ENCODE measurements around the gene MYO18B. TPM values are rescaled to one million over a fixed set of nuclear protein-coding genes. Genes with fewer than 3 reads are reported as not detected.

MYO18B gene
- total RNA-seq, 2 experiments from 2014 or later, result 0.53 to 0.58 TPM

DNA sequence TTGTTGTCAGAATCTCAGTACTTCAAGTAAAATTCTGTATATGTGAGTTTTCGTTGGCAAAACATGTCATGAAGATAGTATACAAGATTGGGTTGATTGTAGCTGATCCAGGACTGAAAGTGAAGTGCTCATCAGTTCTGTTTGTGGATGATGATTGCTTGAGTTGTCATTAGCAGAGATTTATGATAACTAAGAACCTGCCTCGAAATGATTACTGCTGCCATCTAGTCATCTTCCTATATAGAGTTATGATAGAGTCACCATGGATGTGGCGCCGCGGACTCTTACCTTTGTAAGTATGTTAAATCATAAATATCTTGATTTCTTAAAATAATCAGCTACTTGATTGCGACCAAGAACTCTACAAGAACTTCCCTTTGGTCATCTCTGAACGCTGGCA is 27.9 kb upstream of the MYO18B start:
- H3K36me3 Mint-ChIP-seq (ENCODE audit: low read depth), result peaks cover 2% of the 10 kb centered on the region
- H3K27ac Mint-ChIP-seq, result no peak overlapping the region
- ATAC-seq (no peak), DNase-seq (no peak)
- intact Hi-C loops (cut with DNase I, micrococcal nuclease), result no loop called here
- CTCF ChIA-PET, result interaction anchor here (0.7 kb wide), 1 partner anchor 21 kb away, joined by 3 read pairs; no protein-coding TSS in a partner anchor
- POLR2A ChIA-PET, result no interaction called here
- H3K4me3 Mint-ChIP-seq, result no peak overlapping the region
- H3K27me3 Mint-ChIP-seq, result no peaks in the 10 kb centered on the region
- H3K4me1 Mint-ChIP-seq, result peaks cover 9% of the 10 kb centered on the region
- no peaks in the 10 kb centered on the region for H3K9me3 Mint-ChIP-seq (ENCODE audit: low read depth)

DNA sequence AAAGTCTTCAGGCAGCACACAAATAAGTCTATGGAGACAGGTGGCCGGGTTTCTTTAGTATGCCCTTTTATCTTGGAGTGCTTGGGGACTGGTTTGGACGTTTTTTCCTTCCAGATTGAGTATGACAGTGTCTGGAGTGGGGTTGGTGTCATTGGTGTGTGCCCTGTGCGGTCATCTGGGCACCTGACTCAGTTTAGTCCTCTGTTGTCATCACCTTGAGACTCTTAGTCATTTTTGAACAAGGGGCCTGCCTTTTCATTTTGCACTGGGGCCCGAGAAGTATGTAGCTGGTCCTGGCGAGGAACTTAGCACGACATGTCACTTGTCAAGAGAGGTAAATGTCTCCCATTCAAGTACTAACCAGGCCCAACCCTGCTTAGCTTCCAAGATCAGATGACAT is 27.2 kb upstream of the MYO18B start:
- H3K4me3 Mint-ChIP-seq, result no peak overlapping the region
- ATAC-seq, result no peak
- peaks cover 2% of the 10 kb centered on the region for H3K36me3 Mint-ChIP-seq (ENCODE audit: low read depth)
- no peaks in the 10 kb centered on the region for H3K9me3 Mint-ChIP-seq (ENCODE audit: low read depth)
- peaks cover 4% of the 10 kb centered on the region for H3K4me1 Mint-ChIP-seq
- H3K27me3 Mint-ChIP-seq, result no peaks in the 10 kb centered on the region
- ChIA-PET CTCF (interaction anchor here (0.7 kb wide), 1 partner anchor 20 kb away, joined by 3 read pairs; no protein-coding TSS in a partner anchor), POLR2A (no interaction called here)
- intact Hi-C loops (cut with DNase I, micrococcal nuclease), result no loop called here
- no peak overlapping the region for H3K27ac Mint-ChIP-seq
- DNase-seq, result no peak

DNA sequence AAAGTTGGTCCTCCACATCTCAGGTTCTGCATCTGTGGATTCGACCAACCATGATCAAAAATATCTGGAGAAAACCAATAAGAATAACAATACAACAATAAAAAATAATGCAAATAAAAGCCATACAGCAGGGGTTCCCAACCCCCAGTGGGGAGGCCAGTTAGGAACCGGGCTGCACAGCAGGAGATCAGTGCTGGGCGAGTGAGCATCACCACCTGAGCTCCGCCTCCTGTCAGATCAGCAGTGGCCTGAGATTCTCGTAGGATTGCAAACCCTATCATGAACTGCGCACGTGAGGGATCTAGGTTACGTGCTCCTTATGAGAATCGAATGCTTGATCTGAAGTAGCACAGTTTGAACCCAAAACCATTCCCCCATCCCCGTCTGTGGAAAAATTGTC is 25.4 kb upstream of the MYO18B start:
- H3K4me3 Mint-ChIP-seq, result no peak overlapping the region
- H3K9me3 Mint-ChIP-seq (ENCODE audit: low read depth), result no peaks in the 10 kb centered on the region
- DNase-seq (no peak), ATAC-seq (no peak)
- no peaks in the 10 kb centered on the region for H3K4me1 Mint-ChIP-seq
- H3K27me3 Mint-ChIP-seq, result no peaks in the 10 kb centered on the region
- intact Hi-C loops (cut with DNase I, micrococcal nuclease), result no loop called here
- H3K27ac Mint-ChIP-seq, result no peak overlapping the region
- POLR2A ChIA-PET, result no interaction called here
- CTCF ChIA-PET, result no interaction called here
- peaks cover 2% of the 10 kb centered on the region for H3K36me3 Mint-ChIP-seq (ENCODE audit: low read depth)

DNA sequence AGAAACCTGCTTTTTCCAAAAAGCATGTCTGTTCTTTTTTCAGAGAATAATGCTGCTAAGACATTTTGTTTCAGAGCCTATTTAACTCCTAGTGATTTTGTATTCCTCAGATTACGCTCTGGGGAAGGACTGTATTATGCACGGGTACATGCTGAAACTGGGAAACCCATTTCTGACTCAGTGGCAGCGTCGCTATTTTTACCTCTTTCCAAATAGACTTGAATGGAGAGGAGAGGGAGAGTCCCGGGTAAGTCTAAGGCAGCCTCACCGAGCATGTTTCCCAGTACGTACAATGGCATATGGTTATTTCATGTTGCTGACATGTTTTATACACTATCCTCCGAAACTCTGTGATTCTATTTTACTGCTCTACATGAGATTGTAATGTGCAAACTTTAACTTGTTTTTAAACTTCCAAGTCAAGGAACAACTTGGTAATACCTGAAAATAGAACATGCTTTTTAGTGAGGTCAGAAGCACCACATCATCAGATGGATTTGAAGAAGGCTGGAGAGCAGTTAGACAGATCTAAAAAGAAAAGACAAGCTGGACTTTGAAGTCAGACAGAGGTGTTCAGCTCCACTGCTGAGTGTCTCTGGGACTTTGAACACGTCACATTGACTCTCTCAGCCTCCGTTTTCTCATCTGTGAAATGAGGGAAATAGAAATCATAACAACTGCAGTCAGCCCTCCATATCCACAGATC is 23.7 kb upstream of the MYO18B start:
- H3K4me3 Mint-ChIP-seq, result no peak overlapping the region
- DNase-seq (no peak), ATAC-seq (no peak)
- intact Hi-C loops (cut with DNase I, micrococcal nuclease), result no loop called here
- no peak overlapping the region for H3K27ac Mint-ChIP-seq
- ChIA-PET CTCF (no interaction called here), POLR2A (interaction anchor here (0.6 kb wide), 1 partner anchor 258 kb away, joined by 4 read pairs; no protein-coding TSS in a partner anchor)
- H3K36me3 Mint-ChIP-seq (ENCODE audit: low read depth), result peaks cover 2% of the 10 kb centered on the region
- H3K27me3 Mint-ChIP-seq, result no peaks in the 10 kb centered on the region
- H3K4me1 Mint-ChIP-seq, result no peaks in the 10 kb centered on the region
- H3K9me3 Mint-ChIP-seq (ENCODE audit: low read depth), result no peaks in the 10 kb centered on the region

- ATAC-seq (no peak), DNase-seq (no peak)
- no peak overlapping the region for H3K27ac Mint-ChIP-seq
- POLR2A ChIA-PET, result no interaction called here
- H3K9me3 Mint-ChIP-seq (ENCODE audit: low read depth), result no peaks in the 10 kb centered on the region
- CTCF ChIA-PET, result interaction anchor here (0.6 kb wide), 1 partner anchor 11 kb away, joined by 3 read pairs; no protein-coding TSS in a partner anchor
- H3K4me1 Mint-ChIP-seq, result peaks cover 4% of the 10 kb centered on the region
- H3K36me3 Mint-ChIP-seq (ENCODE audit: low read depth), result no peaks in the 10 kb centered on the region
- intact Hi-C loops (cut with DNase I, micrococcal nuclease), result no loop called here
- H3K4me3 Mint-ChIP-seq, result no peak overlapping the region
- H3K27me3 Mint-ChIP-seq, result no peaks in the 10 kb centered on the region
Measured at GRCh38 chr22:25722223-25722622, 19.8 kb upstream of the MYO18B start.

DNA sequence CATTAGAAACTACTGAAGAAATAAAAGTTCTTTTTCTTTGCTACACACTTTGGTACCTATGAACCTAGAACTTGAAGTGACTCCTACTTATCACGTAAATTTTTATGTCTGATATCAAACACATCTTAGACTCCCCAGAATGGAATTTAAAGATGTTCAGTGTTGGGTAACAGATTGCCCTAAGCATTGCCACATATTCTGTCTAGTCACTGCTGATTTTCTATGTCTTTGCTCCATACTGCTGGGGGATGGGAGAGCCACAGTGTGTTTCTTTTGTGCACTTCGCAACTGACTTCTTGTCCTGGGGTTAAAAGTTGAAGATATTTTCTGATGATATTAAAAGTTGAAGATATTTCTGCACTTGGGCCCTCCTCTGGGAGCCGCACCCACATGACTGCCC is 19.4 kb upstream of the MYO18B start:
- POLR2A ChIA-PET, result no interaction called here
- intact Hi-C loops (cut with DNase I, micrococcal nuclease), result no loop called here
- DNase-seq (no peak), ATAC-seq (no peak)
- CTCF ChIA-PET, result interaction anchor here (0.6 kb wide), 1 partner anchor 11 kb away, joined by 3 read pairs; no protein-coding TSS in a partner anchor
- no peaks in the 10 kb centered on the region for H3K27me3 Mint-ChIP-seq
- peaks cover 4% of the 10 kb centered on the region for H3K4me1 Mint-ChIP-seq
- H3K9me3 Mint-ChIP-seq (ENCODE audit: low read depth), result no peaks in the 10 kb centered on the region
- no peak overlapping the region for H3K27ac Mint-ChIP-seq
- no peaks in the 10 kb centered on the region for H3K36me3 Mint-ChIP-seq (ENCODE audit: low read depth)
- no peak overlapping the region for H3K4me3 Mint-ChIP-seq

DNA sequence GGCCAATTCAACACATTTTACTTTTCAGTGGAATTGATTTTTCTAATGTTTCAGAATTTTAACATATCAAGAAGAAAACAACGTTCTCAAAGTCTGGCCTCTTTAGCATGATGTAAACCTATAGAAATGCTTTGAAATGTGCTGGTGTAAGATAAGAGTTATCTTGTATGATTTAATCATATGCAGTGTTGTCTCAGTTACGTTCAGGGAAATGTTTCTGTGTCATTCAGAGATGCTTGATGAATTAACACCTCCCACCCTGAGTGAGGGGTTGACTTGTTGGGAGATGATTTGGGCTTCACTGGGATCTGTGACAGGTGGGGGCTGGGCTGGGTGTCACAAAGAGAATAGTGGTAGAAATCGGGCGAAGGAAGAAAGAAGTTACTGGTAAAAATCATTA is 15.7 kb upstream of the MYO18B start:
- ATAC-seq, result peak; percentile 87
- H3K9me3 Mint-ChIP-seq (ENCODE audit: low read depth), result no peaks in the 10 kb centered on the region
- no peaks in the 10 kb centered on the region for H3K36me3 Mint-ChIP-seq (ENCODE audit: low read depth)
- intact Hi-C loops (cut with DNase I, micrococcal nuclease), result loop anchor here in 1 of 2 experiments (2.0 kb wide), 1 partner anchor 15 kb away; no protein-coding TSS in a partner anchor
- peaks cover 4% of the 10 kb centered on the region for H3K4me1 Mint-ChIP-seq
- peak overlapping the region; percentile 42 for H3K27ac Mint-ChIP-seq
- ChIA-PET CTCF (interaction anchor here (0.6 to 1.3 kb wide), 2 partner anchors 11 to 42 kb away, joined by 3 read pairs; no protein-coding TSS in a partner anchor), POLR2A (no interaction called here)
- peak; percentile 39 for DNase-seq
- no peaks in the 10 kb centered on the region for H3K27me3 Mint-ChIP-seq
- H3K4me3 Mint-ChIP-seq, result no peak overlapping the region

GRCh38 chr22:25728071-25728470 is 13.9 kb upstream of the MYO18B start:
- Mint-ChIP-seq H3K27me3 (no peaks in the 10 kb centered on the region), H3K27ac (no peak overlapping the region), H3K4me3 (no peak overlapping the region), H3K9me3 (ENCODE audit: low read depth) (no peaks in the 10 kb centered on the region), H3K4me1 (peaks cover 4% of the 10 kb centered on the region), H3K36me3 (ENCODE audit: low read depth) (no peaks in the 10 kb centered on the region)
- ATAC-seq (no peak), DNase-seq (no peak)
- intact Hi-C loops (cut with DNase I, micrococcal nuclease), result no loop called here
- ChIA-PET CTCF (interaction anchor here (0.8 to 1.0 kb wide), 2 partner anchors 18 to 266 kb away, joined by 3 to 5 read pairs; no protein-coding TSS in a partner anchor), POLR2A (no interaction called here)

DNA sequence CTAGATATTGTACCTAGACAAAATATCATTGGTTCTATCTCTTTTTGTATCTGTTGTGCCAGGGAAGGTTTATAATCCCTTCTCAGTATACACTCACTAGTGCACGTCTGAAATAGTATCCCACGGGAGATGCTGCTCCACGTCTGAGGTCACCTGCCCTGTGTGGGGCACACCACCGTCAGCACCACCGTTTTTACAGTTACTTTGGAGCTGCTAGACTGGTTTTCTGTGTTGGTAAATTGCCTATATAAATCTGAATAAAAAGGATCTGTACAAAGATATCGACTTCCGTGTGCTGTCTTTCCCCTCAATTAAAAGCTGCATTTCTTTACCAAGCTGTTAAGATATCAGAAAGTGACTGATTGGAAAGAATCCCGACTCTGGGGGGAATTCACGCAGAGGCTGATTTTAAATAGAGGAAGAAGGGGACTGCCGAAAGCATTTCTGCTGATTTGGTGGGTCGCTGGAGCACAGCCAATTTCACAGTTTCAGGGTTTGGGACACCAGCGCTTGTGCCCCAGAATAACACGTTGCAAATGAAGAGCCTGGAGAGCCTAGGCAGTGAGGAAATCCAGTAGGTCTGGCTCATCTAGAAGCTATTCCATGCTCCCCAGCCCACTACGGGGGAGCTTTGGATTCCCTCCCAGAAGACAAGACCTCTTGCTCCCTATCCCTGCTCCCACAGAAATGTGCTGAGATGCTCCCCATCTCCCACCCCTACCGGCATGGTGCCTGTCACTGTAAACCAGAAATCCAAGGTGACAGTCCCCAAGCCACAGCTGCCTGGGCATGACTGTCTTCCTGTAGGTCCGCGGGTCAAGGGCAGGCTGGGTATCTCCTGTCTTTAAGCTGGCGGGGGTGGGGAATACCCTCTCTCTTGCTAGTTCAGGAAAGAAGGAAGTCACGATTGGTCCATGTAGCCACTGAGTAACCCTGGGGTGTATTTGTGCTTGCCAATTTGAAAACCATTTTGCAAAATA is 12.7 kb upstream of the MYO18B start:
- POLR2A ChIA-PET, result no interaction called here
- H3K27me3 Mint-ChIP-seq, result peaks cover 2% of the 10 kb centered on the region
- no peaks in the 10 kb centered on the region for H3K36me3 Mint-ChIP-seq (ENCODE audit: low read depth)
- H3K4me3 Mint-ChIP-seq, result no peak overlapping the region
- H3K4me1 Mint-ChIP-seq, result peaks cover 8% of the 10 kb centered on the region
- DNase-seq, result no peak
- intact Hi-C loops (cut with DNase I, micrococcal nuclease), result no loop called here
- no peak overlapping the region for H3K27ac Mint-ChIP-seq
- CTCF ChIA-PET, result no interaction called here
- H3K9me3 Mint-ChIP-seq (ENCODE audit: low read depth), result no peaks in the 10 kb centered on the region
- ATAC-seq, result no peak

DNA sequence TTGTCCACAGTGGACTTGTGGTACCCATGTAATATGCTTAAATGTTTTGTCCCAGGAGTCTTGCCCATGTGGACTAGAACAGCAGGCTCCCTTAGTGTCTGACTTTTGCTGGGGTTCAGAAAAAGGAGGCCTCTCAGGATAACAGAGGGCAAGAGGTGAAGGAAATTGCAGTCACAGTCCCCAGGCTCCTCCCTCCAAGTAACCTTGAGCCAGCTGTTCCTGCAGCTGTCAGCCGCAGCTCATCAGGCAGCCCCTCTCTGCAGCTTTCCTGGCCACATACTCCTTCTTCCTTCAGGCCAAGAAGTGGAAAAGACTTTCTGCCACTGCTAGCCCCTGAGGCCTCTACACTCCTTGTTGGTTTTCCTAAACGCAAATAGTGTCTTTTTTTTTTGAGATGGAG is 6.3 kb upstream of the MYO18B start:
- ChIA-PET CTCF (interaction anchor here (0.7 kb wide), 1 partner anchor 8 kb away, joined by 3 read pairs; no protein-coding TSS in a partner anchor), POLR2A (no interaction called here)
- peaks cover 33% of the 10 kb centered on the region for H3K4me1 Mint-ChIP-seq

GRCh38 chr22:25736378-25737011 is 5.5 kb upstream of the MYO18B start:
- Mint-ChIP-seq H3K4me3 (no peak overlapping the region), H3K4me1 (peaks cover 33% of the 10 kb centered on the region), H3K36me3 (ENCODE audit: low read depth) (no peaks in the 10 kb centered on the region), H3K27ac (peak overlapping the region; percentile 80), H3K9me3 (ENCODE audit: low read depth) (no peaks in the 10 kb centered on the region), H3K27me3 (peaks cover 5% of the 10 kb centered on the region)
- DNase-seq (peak; percentile 73), ATAC-seq (peak; percentile 87)
- ChIA-PET POLR2A (no interaction called here), CTCF (interaction anchor here (0.6 to 1.2 kb wide), 3 partner anchors 9 to 26 kb away, joined by 3 to 5 read pairs (median 4); no protein-coding TSS in a partner anchor)
- intact Hi-C loops (cut with DNase I, micrococcal nuclease), result loop anchor here in 1 of 2 experiments (1.0 kb wide), 1 partner anchor 10 kb away; no protein-coding TSS in a partner anchor

More for the DNA sequence above, 6.3 kb upstream of the MYO18B start:
- DNase-seq (no peak), ATAC-seq (no peak)
- intact Hi-C loops (cut with DNase I, micrococcal nuclease), result loop anchor here in 1 of 2 experiments (1.0 to 2.0 kb wide), 2 partner anchors 11 to 15 kb away; no protein-coding TSS in a partner anchor
- H3K27me3 Mint-ChIP-seq, result peaks cover 5% of the 10 kb centered on the region
- H3K4me3 Mint-ChIP-seq, result no peak overlapping the region
- no peaks in the 10 kb centered on the region for H3K36me3 Mint-ChIP-seq (ENCODE audit: low read depth)
- peak overlapping the region; percentile 80 for H3K27ac Mint-ChIP-seq
- H3K9me3 Mint-ChIP-seq (ENCODE audit: low read depth), result no peaks in the 10 kb centered on the region
